ENCODE data around the gene KCNMA1. TPM values are rescaled to one million over a fixed set of nuclear protein-coding genes. Genes with fewer than 3 reads are reported as not detected.

The KCNMA1 gene
- total RNA-seq, 2 donors from 2014 or later = 168 to 188 TPM

DNA sequence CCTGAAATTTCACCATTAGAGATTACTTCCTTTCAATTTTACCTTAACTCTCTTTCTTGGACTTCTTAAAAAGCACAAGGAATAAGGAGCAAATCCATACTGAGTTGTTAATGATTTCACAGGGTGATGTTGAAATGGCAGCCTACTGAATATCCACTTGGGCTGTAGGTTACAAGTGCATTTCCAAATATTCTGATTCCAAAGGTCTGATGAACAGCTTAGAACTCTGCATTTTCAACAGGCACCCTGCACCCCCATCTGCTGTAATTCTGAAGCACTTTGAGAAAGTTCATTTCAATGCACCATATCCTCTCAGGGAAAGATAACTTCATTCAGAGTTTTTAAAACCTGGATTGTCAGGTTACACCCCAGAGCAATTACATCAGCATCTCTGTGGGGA is 368.4 kb downstream of the KCNMA1 start:
- H3K4me3 ChIP-seq = no peak overlapping the region
- TF ChIP-seq, protein P1, sequence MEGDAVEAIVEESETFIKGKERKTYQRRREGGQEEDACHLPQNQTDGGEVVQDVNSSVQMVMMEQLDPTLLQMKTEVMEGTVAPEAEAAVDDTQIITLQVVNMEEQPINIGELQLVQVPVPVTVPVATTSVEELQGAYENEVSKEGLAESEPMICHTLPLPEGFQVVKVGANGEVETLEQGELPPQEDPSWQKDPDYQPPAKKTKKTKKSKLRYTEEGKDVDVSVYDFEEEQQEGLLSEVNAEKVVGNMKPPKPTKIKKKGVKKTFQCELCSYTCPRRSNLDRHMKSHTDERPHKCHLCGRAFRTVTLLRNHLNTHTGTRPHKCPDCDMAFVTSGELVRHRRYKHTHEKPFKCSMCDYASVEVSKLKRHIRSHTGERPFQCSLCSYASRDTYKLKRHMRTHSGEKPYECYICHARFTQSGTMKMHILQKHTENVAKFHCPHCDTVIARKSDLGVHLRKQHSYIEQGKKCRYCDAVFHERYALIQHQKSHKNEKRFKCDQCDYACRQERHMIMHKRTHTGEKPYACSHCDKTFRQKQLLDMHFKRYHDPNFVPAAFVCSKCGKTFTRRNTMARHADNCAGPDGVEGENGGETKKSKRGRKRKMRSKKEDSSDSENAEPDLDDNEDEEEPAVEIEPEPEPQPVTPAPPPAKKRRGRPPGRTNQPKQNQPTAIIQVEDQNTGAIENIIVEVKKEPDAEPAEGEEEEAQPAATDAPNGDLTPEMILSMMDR (IDR thresholded peaks at IDR 0.05) = no peak
- H3K36me3 ChIP-seq = no peaks in the 10 kb centered on the region
- DNase-seq (ENCODE audit: low spot score) (no peak), ATAC-seq (ENCODE audit: insufficient number of reproducible peaks, low FRiP score, low read depth) (no peak)
- H3K4me1 ChIP-seq (ENCODE audit: control insufficient read depth in 1 of 2, low read depth in 2 of 2) = peaks cover 19 to 72% of the 10 kb centered on the region in 2 donors
- H3K27ac ChIP-seq = no peak overlapping the region
- no peaks in the 10 kb centered on the region for H3K27me3 ChIP-seq (replicated peaks; ENCODE audit: insufficient read depth)
- H3K9me3 ChIP-seq = no peaks in the 10 kb centered on the region

DNA sequence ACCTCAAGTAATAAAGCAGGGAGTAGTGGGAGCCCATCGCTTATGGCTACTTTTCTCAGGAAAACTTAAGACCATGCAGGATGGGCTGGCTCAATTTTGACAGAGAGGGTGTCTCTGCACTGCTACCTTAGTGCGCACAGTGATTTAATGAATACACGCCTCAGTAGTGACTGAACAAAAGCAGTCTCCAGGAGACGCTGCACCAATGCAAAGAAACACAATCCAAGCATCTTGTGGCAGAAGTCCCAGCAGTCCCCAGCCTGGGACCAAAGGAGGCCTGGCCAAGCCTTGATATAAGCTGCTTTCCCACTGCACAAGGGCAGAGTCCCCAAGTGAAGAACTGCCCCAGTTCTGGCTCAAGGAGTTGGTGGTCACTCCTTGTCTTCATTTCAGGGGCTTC is 368.9 kb downstream of the KCNMA1 start:
- no peak overlapping the region for H3K4me3 ChIP-seq
- TF ChIP-seq, protein P1 (IDR thresholded peaks at IDR 0.05) = no peak
- H3K36me3 ChIP-seq = no peaks in the 10 kb centered on the region
- H3K27me3 ChIP-seq (replicated peaks; ENCODE audit: insufficient read depth) = no peaks in the 10 kb centered on the region
- peaks cover 19 to 68% of the 10 kb centered on the region in 2 donors for H3K4me1 ChIP-seq (ENCODE audit: control insufficient read depth in 1 of 2, low read depth in 2 of 2)
- H3K9me3 ChIP-seq = no peaks in the 10 kb centered on the region
- ATAC-seq (ENCODE audit: insufficient number of reproducible peaks, low FRiP score, low read depth) (no peak), DNase-seq (ENCODE audit: low spot score) (no peak)
- H3K27ac ChIP-seq = peak overlapping the region; percentile 50 to 63

DNA sequence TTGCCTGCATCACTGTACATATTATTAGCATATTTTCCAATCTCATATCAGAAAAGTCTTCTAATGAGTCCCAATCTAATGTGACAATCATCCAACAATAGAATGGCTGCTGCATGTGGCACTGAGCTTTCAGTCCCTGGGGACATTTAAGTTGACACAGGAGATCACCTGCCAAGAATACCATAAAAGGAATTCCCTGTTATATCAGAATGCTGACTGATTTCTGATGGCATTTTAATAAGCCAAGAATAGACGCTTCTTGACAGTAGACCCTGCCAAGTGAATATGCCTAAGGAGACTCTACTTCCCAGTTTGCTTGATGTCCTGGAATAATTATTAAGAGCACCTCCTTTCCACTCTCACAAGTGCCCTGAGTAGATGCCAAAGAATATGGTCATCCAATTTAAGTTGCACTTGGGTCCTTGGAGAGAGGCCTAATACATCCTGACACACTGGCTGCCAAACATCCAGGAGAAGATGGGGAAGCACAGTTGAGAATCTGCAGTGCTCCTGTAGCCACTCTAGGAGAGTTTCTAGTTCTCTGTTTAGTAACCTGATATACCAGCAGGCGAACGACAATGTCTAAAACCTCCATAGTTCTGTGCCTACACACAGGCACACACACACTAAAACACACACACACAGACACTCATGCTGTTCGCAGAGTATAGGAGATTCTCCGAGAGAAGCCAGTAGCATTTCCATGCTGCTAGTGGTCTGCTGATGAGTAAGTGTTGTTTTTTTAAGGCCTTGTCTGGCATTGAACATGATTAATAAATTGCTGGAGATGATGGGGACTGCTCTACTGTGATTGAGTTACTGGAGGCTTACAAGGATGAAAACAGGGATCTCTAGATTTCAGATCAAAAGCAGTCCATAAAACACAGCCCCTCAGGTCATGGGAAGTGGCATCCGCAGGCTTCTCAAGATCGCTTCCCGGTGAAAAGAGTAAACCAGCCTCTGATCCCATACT is 369.6 kb downstream of the KCNMA1 start:
- no peaks in the 10 kb centered on the region for H3K36me3 ChIP-seq
- no peak for DNase-seq (ENCODE audit: low spot score)
- peak overlapping the region; percentile 50 to 63 for H3K27ac ChIP-seq
- H3K9me3 ChIP-seq = no peaks in the 10 kb centered on the region
- no peaks in the 10 kb centered on the region for H3K27me3 ChIP-seq (replicated peaks; ENCODE audit: insufficient read depth)
- peaks cover 19 to 68% of the 10 kb centered on the region in 2 donors for H3K4me1 ChIP-seq (ENCODE audit: control insufficient read depth in 1 of 2, low read depth in 2 of 2)
- ATAC-seq (ENCODE audit: insufficient number of reproducible peaks, low FRiP score, low read depth) = peak; percentile 40
- no peak overlapping the region for H3K4me3 ChIP-seq
- TF ChIP-seq, protein P1 (IDR thresholded peaks at IDR 0.05) = no peak

DNA sequence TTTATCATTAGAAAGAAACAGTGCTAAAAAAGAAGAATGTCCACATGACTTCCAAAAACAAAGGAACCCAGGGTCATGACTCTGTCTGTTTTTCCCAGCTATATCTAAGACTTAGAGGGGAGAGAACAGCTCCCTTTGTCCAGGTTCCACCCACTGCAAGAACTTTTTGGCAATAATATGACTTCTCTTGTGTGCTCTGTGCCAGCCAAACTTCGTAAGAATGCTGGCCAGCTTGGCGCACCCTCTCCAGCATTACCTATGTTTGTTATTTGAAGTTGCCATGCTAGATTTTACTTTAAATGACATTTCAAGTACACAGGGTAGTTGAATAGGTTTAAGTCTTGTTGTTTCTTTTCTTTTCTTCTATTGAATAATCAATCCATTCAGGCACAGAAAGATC is 371.4 kb downstream of the KCNMA1 start:
- H3K36me3 ChIP-seq = no peaks in the 10 kb centered on the region
- H3K27ac ChIP-seq = peak overlapping the region; percentile 50 to 63
- H3K4me3 ChIP-seq = no peak overlapping the region
- no peaks in the 10 kb centered on the region for H3K9me3 ChIP-seq
- TF ChIP-seq, protein P1 (IDR thresholded peaks at IDR 0.05) = no peak
- no peaks in the 10 kb centered on the region for H3K27me3 ChIP-seq (replicated peaks; ENCODE audit: insufficient read depth)
- DNase-seq (ENCODE audit: low spot score) (no peak), ATAC-seq (ENCODE audit: insufficient number of reproducible peaks, low FRiP score, low read depth) (no peak)
- H3K4me1 ChIP-seq (ENCODE audit: control insufficient read depth in 1 of 2, low read depth in 2 of 2) = peaks cover 19 to 55% of the 10 kb centered on the region in 2 donors

DNA sequence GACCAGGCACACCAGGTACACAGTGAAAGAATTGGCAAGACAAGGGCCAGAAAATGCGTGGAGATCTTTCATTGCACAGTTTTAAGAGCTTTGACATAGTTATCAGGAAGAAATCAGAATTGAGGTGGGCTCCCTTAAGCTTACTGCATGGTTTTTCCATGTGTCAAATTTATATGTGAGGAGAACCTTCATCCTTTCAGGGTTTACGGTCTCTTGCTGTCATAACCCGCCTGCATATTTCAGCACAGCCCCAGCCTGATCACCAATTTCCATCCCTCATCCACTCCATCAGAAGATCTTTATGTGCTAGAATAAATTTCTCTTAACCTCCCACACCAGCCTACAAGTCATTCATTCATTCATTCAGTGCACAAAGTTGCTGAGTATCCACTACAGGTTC is 373.1 kb downstream of the KCNMA1 start:
- Histone ChIP-seq H3K27me3 (replicated peaks; ENCODE audit: insufficient read depth) (no peaks in the 10 kb centered on the region), H3K4me1 (ENCODE audit: control insufficient read depth in 1 of 2, low read depth in 2 of 2) (peaks cover 19 to 60% of the 10 kb centered on the region in 2 donors), H3K4me3 (no peak overlapping the region), H3K36me3 (no peaks in the 10 kb centered on the region), H3K9me3 (no peaks in the 10 kb centered on the region), H3K27ac (no peak overlapping the region)
- no peak for ATAC-seq (ENCODE audit: insufficient number of reproducible peaks, low FRiP score, low read depth)
- TF ChIP-seq, protein P1 (IDR thresholded peaks at IDR 0.05) = no peak
- DNase-seq (ENCODE audit: low spot score) = no peak
